ENCODE measurements around the gene NDUFS3.

DNA sequence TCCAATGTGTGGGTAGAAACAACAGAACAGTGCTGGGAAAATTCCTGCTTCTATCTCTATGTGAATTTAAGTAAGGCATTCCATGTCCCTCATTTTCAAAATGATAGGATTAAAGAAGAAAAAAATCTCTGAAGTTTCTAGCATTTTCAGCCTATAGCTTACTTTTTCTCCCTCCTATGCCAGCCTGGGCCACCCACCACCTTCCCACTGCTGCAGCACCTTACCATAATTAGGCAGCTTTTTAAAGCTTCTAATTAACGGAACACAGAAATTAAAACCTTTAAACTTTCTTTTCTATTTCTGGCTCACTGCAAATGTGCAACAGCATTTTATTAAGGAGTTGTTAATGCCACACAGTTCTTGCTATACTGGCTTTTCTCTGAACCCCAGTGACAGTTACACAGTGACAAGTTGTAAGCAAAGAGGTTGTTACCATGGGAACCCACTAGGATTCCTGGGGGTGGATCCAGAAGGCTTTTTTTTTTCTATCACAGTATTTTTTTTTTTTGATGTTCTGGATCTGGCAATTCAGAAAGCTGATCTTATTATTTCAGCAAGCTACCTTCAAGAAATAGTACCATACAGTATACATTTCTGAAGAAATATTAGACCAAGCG, 46.2 kb upstream of the NDUFS3 start:
- TF ChIP-seq HOXD13 (CRISPR knock-in tag; IDR thresholded peaks at IDR 0.05; ENCODE audit: borderline replicate concordance) (no peak), YY1 (tag by site-specific recombination; IDR thresholded peaks at IDR 0.05) (no peak), MZF1 (tag by site-specific recombination; IDR thresholded peaks at IDR 0.05; ENCODE audit: borderline replicate concordance) (no peak), IKZF3 (tag by site-specific recombination; IDR thresholded peaks at IDR 0.05) (no peak)
- TF ChIP-seq, protein P1, sequence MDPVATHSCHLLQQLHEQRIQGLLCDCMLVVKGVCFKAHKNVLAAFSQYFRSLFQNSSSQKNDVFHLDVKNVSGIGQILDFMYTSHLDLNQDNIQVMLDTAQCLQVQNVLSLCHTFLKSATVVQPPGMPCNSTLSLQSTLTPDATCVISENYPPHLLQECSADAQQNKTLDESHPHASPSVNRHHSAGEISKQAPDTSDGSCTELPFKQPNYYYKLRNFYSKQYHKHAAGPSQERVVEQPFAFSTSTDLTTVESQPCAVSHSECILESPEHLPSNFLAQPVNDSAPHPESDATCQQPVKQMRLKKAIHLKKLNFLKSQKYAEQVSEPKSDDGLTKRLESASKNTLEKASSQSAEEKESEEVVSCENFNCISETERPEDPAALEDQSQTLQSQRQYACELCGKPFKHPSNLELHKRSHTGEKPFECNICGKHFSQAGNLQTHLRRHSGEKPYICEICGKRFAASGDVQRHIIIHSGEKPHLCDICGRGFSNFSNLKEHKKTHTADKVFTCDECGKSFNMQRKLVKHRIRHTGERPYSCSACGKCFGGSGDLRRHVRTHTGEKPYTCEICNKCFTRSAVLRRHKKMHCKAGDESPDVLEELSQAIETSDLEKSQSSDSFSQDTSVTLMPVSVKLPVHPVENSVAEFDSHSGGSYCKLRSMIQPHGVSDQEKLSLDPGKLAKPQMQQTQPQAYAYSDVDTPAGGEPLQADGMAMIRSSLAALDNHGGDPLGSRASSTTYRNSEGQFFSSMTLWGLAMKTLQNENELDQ (tag by site-specific recombination; IDR thresholded peaks at IDR 0.05; ENCODE audit: low read depth): no peak
- TF ChIP-seq, protein P2, sequence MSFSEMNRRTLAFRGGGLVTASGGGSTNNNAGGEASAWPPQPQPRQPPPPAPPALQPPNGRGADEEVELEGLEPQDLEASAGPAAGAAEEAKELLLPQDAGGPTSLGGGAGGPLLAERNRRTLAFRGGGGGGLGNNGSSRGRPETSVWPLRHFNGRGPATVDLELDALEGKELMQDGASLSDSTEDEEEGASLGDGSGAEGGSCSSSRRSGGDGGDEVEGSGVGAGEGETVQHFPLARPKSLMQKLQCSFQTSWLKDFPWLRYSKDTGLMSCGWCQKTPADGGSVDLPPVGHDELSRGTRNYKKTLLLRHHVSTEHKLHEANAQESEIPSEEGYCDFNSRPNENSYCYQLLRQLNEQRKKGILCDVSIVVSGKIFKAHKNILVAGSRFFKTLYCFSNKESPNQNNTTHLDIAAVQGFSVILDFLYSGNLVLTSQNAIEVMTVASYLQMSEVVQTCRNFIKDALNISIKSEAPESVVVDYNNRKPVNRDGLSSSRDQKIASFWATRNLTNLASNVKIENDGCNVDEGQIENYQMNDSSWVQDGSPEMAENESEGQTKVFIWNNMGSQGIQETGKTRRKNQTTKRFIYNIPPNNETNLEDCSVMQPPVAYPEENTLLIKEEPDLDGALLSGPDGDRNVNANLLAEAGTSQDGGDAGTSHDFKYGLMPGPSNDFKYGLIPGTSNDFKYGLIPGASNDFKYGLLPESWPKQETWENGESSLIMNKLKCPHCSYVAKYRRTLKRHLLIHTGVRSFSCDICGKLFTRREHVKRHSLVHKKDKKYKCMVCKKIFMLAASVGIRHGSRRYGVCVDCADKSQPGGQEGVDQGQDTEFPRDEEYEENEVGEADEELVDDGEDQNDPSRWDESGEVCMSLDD (tag by site-specific recombination; IDR thresholded peaks at IDR 0.05): no peak
- TF ChIP-seq, protein P3, sequence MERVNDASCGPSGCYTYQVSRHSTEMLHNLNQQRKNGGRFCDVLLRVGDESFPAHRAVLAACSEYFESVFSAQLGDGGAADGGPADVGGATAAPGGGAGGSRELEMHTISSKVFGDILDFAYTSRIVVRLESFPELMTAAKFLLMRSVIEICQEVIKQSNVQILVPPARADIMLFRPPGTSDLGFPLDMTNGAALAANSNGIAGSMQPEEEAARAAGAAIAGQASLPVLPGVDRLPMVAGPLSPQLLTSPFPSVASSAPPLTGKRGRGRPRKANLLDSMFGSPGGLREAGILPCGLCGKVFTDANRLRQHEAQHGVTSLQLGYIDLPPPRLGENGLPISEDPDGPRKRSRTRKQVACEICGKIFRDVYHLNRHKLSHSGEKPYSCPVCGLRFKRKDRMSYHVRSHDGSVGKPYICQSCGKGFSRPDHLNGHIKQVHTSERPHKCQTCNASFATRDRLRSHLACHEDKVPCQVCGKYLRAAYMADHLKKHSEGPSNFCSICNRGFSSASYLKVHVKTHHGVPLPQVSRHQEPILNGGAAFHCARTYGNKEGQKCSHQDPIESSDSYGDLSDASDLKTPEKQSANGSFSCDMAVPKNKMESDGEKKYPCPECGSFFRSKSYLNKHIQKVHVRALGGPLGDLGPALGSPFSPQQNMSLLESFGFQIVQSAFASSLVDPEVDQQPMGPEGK (tag by site-specific recombination; IDR thresholded peaks at IDR 0.05): no peak
- TF ChIP-seq, protein P4, sequence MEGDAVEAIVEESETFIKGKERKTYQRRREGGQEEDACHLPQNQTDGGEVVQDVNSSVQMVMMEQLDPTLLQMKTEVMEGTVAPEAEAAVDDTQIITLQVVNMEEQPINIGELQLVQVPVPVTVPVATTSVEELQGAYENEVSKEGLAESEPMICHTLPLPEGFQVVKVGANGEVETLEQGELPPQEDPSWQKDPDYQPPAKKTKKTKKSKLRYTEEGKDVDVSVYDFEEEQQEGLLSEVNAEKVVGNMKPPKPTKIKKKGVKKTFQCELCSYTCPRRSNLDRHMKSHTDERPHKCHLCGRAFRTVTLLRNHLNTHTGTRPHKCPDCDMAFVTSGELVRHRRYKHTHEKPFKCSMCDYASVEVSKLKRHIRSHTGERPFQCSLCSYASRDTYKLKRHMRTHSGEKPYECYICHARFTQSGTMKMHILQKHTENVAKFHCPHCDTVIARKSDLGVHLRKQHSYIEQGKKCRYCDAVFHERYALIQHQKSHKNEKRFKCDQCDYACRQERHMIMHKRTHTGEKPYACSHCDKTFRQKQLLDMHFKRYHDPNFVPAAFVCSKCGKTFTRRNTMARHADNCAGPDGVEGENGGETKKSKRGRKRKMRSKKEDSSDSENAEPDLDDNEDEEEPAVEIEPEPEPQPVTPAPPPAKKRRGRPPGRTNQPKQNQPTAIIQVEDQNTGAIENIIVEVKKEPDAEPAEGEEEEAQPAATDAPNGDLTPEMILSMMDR (tag by site-specific recombination; IDR thresholded peaks at IDR 0.05): no peak
- TF ChIP-seq, protein P5, sequence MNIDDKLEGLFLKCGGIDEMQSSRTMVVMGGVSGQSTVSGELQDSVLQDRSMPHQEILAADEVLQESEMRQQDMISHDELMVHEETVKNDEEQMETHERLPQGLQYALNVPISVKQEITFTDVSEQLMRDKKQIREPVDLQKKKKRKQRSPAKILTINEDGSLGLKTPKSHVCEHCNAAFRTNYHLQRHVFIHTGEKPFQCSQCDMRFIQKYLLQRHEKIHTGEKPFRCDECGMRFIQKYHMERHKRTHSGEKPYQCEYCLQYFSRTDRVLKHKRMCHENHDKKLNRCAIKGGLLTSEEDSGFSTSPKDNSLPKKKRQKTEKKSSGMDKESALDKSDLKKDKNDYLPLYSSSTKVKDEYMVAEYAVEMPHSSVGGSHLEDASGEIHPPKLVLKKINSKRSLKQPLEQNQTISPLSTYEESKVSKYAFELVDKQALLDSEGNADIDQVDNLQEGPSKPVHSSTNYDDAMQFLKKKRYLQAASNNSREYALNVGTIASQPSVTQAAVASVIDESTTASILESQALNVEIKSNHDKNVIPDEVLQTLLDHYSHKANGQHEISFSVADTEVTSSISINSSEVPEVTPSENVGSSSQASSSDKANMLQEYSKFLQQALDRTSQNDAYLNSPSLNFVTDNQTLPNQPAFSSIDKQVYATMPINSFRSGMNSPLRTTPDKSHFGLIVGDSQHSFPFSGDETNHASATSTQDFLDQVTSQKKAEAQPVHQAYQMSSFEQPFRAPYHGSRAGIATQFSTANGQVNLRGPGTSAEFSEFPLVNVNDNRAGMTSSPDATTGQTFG (tag by site-specific recombination; IDR thresholded peaks at IDR 0.05; ENCODE audit: borderline replicate concordance): no peak

All from HEK293 (cell line).